ENCODE results near the gene RAMP2. TPM values are rescaled to one million over a fixed set of nuclear protein-coding genes. Genes with fewer than 3 reads are reported as not detected.
"Not testable (repeated sequence)": the region's sequence is repeated elsewhere in the genome, so short reads cannot be mapped to it uniquely, and the experiment has no call there.

The RAMP2 gene
- polyA plus RNA-seq, 3 donors = 87.3 to 96.7 (median 92.2) TPM

DNA sequence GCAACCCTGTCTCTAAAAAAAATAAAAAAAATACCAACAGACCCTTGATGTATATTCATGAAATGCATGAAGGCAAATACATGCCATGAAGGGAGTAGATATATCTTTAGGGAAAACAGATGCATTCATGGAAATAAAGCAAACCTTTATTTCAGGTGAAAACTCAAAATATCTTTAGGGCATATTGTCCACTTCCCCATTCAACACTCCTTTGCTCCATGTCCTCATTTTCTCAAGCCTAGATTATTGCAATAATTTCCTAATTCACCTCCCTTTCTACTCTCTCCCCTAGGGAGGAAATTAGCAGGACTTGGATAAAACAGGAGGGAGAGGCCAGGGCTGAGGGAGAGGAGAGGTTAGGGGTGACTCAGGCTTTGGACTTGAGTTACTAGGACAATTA lies 6.5 kb downstream of the RAMP2 start:
- no peak for DNase-seq (ENCODE audit: low read depth in 3 of 3, low spot score in 2 of 3)

DNA sequence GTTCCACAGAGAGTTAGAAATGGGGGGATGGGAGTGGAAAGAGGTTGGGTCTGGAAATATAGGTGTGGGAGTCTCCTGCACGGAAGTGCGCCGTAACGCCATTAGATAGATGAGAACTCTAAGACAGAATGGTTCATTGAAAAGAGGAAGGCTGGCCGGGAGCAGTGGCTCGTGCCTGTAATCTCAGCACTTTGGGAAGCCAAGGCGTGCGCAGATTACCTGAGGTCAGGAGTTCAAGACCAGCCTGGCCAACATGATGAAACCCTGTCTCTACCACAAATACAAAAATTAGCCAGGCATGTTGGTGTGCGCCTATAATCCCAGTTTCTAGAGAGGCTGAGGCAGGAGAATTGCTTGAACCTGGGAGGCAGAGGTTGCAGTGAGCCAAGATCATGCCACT lies 7.0 kb downstream of the RAMP2 start:
- not testable (repeated sequence) for DNase-seq (ENCODE audit: low read depth in 3 of 3, low spot score in 2 of 3)

DNA sequence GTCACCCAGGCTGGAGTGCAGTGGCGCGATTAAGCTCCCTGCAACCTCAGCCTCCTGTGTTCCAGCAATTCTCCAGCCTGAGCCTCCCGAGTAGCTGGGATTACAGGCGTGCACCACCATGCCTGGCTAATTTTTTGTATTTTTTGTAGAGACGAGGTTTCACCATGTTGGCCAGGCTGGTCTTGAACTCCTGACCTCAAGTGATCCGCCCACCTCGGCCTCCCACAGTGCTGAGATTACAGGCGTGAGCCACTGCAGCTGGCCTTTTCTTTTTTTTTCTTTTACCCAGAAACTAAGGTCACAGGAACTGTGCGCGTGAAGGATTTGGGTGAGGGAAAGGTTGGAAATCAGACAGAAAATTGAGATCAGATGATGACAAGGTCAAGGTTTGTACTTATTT lies 8.9 kb downstream of the RAMP2 start:
- DNase-seq (ENCODE audit: low read depth in 3 of 3, low spot score in 2 of 3) = not testable (repeated sequence)

DNA sequence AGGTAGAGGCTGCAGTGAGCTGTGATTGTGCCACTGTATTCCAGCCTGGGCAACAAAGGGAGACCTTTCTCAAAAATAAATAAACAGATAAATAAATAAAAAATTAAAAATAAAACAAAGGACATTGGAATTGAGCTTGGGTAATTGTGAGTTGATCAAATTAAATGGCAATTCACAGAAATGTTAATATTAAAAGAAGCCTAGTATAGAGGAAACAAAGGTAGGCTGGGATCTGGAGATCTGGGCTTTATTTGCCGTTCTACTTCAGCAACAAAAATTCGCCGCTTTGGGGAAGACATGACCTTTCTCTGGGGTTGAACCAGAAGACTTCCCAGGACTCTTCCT lies 11.9 kb downstream of the RAMP2 start:
- no peak for DNase-seq (ENCODE audit: low read depth in 3 of 3, low spot score in 2 of 3)

GRCh38 chr17:42773290-42774035 lies 12.4 kb downstream of the RAMP2 start, which contains the start of gene VPS25:
Gene VPS25 (plus strand): TSS chr17:42773449. CDS start chr17:42773476, 27 bp downstream.
- DNase-seq (ENCODE audit: low read depth in 3 of 3, low spot score in 2 of 3) = peak in 2 of 3 donors; percentile 68 to 71

DNA sequence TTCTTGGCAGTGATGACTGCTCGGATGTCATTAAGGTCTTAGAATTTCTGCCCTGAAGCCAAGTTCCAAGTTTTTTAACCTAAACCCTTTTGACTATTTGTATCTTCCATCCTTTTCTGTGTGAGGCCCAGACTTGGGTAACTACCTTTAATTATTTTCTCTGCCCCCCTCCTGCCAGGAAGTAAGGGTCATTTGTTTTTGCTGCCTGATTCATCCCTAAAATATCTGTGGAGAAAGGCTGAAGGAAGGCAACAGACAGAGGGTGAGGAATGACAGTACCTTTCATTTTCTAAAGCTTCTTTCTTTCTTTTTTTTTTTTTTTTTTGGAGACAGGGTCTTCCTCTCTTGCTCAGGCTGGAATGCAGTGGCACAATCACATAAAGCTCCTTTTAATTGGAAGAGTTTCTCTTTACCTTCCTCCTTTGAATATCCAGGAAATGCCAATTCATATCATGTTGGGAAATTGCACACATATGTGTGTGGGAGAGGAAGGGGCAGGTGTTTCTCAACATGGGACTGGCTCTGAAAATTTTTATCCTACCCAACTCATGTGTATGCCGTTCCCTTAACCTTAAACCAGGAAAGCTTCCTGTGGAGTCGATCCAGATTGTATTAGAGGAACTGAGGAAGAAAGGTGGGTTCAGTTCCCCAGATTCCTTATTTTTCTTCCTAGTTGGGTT lies 13.2 kb downstream of the RAMP2 start:
- DNase-seq (ENCODE audit: low read depth in 3 of 3, low spot score in 2 of 3) = no peak

GRCh38 chr17:42775534-42776098 lies 14.6 kb downstream of the RAMP2 start:
- no peak for DNase-seq (ENCODE audit: low read depth in 3 of 3, low spot score in 2 of 3)

DNA sequence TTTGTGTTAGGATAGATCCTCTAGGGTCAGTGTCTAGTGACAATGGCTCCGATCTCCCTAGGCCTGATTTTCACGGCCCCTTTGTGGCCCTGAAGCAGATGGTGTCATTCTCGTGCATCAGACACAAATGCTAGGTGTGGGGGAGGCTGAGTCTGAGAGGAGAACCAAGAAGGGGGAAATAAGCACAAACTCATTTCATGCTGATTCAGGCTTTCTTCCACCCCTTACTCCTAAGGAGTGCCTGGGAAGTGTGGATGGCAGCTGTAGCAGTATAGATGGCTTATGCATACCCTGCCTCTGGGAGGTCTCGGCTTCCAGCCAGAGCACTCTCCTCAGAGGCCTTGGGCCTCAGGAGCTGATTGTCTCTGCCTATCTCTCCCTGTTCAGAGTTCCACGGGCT lies 17.5 kb downstream of the RAMP2 start:
- no peak for DNase-seq (ENCODE audit: low read depth in 3 of 3, low spot score in 2 of 3)

GRCh38 chr17:42779304-42779935 lies 18.4 kb downstream of the RAMP2 start:
- DNase-seq (ENCODE audit: low read depth in 3 of 3, low spot score in 2 of 3) = no peak

DNA sequence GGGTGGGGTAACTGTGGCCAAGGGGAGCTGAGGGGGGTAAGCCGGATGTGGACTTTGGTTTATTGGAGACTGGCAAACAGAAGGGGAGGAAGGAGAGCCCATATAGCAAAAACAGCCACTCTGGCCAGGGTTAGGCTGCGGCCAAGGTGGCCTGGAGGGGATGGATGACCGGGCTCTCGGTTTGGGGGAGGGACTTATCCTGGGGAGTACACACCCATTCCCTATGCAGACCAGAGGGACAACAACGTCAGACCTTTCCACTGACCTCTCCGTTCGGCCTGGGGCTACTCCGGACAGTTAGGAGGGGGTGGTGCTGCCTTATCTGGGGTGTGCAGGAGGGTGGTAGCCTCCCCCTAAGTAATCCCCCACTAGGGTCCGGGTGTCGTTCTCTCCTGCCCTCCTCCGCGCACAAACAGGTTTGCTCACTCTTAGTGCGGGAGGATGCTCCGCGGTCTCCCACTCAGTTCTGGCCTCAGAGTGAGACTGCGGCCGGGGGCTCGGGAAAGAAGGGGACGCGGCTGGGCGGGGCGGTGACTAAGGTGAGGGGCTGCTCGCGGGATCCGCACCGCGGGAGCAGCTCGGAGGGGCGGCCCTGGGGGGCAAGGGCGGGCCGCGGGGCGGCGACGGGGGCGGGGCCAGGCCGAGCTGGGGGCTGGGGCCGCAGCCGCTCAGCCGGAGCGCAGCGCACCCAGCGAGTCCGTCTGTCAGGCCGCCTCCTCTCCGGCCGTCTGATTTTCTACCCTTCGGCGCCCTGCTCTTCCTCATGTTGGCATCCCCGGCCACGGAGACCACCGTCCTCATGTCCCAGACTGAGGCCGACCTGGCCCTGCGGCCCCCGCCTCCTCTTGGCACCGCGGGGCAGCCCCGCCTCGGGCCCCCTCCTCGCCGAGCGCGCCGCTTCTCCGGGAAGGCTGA lies 19.2 kb downstream of the RAMP2 start, which contains the start of gene WNK4:
Gene WNK4 (plus strand): TSS at position 675 of the 915 bp plus-strand sequence. CDS start 89 bp downstream, at position 764.
- no peak for DNase-seq (ENCODE audit: low read depth in 3 of 3, low spot score in 2 of 3)

- no peak for DNase-seq (ENCODE audit: low read depth in 3 of 3, low spot score in 2 of 3)
These were observed 20.0 kb downstream of the RAMP2 start for GRCh38 chr17:42780851-42781638.

DNA sequence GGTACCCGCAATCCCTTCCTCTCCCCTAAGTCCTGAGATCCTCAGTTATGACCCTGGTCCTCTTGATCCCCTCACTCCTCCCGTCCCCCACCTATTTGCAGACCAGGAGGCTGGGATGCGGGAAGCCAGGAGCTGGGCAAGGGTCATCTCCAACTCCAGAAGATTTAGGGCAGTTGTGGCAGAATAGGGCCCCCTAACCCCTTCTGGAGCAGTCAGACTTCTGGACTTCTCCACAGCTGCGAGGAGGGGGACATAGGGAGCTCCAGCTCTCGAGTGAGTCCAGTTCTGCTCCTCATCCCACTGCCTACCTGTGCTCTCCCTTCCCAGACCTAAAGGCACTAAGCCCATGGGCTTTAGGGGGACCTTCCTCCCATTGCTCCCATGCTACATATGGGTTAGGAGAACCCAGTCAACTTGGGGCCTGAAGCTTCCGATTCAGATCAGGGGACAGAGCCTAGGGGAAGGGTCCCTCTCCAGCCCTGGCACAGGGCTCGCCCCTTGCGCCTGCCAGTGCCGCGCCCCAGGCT lies 20.7 kb downstream of the RAMP2 start:
- no peak for DNase-seq (ENCODE audit: low read depth in 3 of 3, low spot score in 2 of 3)

- DNase-seq (ENCODE audit: low read depth in 3 of 3, low spot score in 2 of 3) = no peak
These were observed 21.4 kb downstream of the RAMP2 start for GRCh38 chr17:42782166-42783061.

DNA sequence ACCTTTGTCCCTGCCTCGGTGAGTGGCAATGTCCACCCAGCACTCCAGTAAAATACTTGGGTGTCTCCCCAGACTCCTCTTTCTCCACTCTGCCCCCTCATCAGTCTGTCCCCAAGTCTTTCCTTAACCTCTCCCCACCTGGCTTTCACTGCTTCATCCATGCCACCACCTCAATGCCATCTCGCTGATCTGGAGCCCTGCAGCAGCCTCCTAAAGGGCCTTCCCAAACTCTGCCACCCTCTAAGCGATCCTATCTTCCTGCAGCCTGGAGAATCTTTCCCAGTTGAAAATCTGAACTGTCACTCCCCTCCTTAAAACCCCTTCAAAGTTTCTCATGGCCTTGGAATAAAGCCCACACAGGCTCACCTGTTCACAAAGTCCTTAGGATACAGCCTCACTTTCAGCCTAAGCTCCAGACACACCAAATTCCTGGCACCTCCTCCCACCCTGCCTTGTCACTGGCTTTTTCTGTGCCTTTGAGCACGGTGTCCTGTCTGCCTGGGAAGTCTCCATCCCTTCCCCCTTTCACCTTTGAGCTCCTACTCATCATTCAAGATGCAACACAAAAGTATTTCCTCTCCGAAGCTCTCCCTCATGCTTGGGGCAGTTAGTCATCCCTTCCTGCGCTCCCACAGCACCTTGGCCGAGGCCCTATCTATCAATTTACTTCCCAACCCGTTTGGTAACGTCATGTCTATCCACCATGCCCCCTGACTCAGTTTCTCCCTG lies 22.2 kb downstream of the RAMP2 start:
- no peak for DNase-seq (ENCODE audit: low read depth in 3 of 3, low spot score in 2 of 3)

DNA sequence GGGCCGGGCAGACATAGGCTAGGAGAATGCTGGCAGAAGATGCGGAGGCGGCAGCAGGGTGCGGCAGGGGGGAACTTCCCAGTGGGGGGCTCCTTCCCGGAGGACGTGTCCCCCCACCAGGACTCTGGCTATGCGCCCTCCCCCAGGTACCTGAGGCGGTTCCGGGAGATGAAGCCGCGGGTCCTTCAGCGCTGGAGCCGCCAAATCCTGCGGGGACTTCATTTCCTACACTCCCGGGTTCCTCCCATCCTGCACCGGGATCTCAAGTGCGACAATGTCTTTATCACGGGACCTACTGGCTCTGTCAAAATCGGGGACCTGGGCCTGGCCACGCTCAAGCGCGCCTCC lies 22.7 kb downstream of the RAMP2 start:
- DNase-seq (ENCODE audit: low read depth in 3 of 3, low spot score in 2 of 3) = no peak

GRCh38 chr17:42784409-42784808 lies 23.4 kb downstream of the RAMP2 start:
- no peak for DNase-seq (ENCODE audit: low read depth in 3 of 3, low spot score in 2 of 3)

GRCh38 chr17:42784811-42785592 lies 24.0 kb downstream of the RAMP2 start:
- DNase-seq (ENCODE audit: low read depth in 3 of 3, low spot score in 2 of 3) = no peak

Measured in right renal cortex interstitium (tissue), 3 donors.